HepG2 (cell line): Measurements from ENCODE around the gene SYNGR2. TPM values are rescaled to one million over a fixed set of nuclear protein-coding genes. Genes with fewer than 3 reads are reported as not detected.

Experiments used
- CC2D1A ChIP-seq: sonication (generic); formaldehyde crosslinking; IDR thresholded peaks from 2 replicates; pipeline ENCODE4 v1.8.1; 2023; ENCODE audit warnings: mild to moderate bottlenecking, missing genetic modification reagents
- CENPT ChIP-seq: sonication (generic); formaldehyde crosslinking; IDR thresholded peaks from 2 replicates; pipeline ENCODE4 v1.8.0; 2022; ENCODE audit warnings: low read depth, mild to moderate bottlenecking, moderate library complexity, missing genetic modification reagents
- DMAP1 ChIP-seq: IDR thresholded peaks from 2 replicates; pipeline ENCODE4 v1.6.1; 2016
- HNF4G ChIP-seq, 2 experiments: sonication (generic) in 1 of 2; formaldehyde crosslinking in 1 of 2; IDR thresholded peaks; 2 replicates each; pipeline versions ENCODE4 v1.4.0 to v1.6.1; 2011 to 2020; ENCODE audit warnings: borderline replicate concordance in 2 of 2, low read depth in 2 of 2, mild to moderate bottlenecking in 2 of 2, low read length in 1 of 2, missing genetic modification reagents in 1 of 2, moderate library complexity in 1 of 2
- KLF6 ChIP-seq: IDR thresholded peaks from 2 replicates; pipeline ENCODE4 v1.8.0; 2016; ENCODE audit warnings: missing biosample characterization, missing genetic modification reagents
- LCORL ChIP-seq, 2 experiments: fragments of 450-650 bp in 1 of 2; sonication (generic) in 1 of 2; formaldehyde crosslinking in 1 of 2; IDR thresholded peaks; 2 replicates each; pipeline versions ENCODE4 v1.5.0 to v1.6.1; 2017 to 2020; ENCODE audit warnings: antibody characterized with exemption in 1 of 2, missing genetic modification reagents in 1 of 2
- MXD4 ChIP-seq: IDR thresholded peaks from 2 replicates; pipeline ENCODE4 v1.6.1; 2016; ENCODE audit warnings: mild to moderate bottlenecking, missing biosample characterization, missing genetic modification reagents
- MZF1 ChIP-seq: sonication (generic); formaldehyde crosslinking; IDR thresholded peaks from 2 replicates; pipeline ENCODE4 v1.8.1; 2023; ENCODE audit warnings: mild to moderate bottlenecking, missing genetic modification reagents, borderline replicate concordance
- NFATC3 ChIP-seq: sonication (generic); formaldehyde crosslinking; IDR thresholded peaks from 2 replicates; pipeline ENCODE4 v1.5.1; 2020; ENCODE audit warnings: mild to moderate bottlenecking, missing genetic modification reagents
- SAFB2 ChIP-seq: sonication (generic); formaldehyde crosslinking; IDR thresholded peaks from 2 replicates; pipeline ENCODE4 v1.5.1; 2020; ENCODE audit warnings: missing genetic modification reagents, low read depth, mild to moderate bottlenecking, borderline replicate concordance
- SMAD9 ChIP-seq: sonication (generic); formaldehyde crosslinking; IDR thresholded peaks from 2 replicates; pipeline ENCODE4 v1.5.1; 2020; ENCODE audit warnings: mild to moderate bottlenecking, missing genetic modification reagents
- TMF1 ChIP-seq: sonication (generic); formaldehyde crosslinking; IDR thresholded peaks from 2 replicates; pipeline ENCODE4 v1.8.1; 2022; ENCODE audit warnings: low read depth, missing genetic modification reagents
- TSC22D2 ChIP-seq: sonication (generic); formaldehyde crosslinking; IDR thresholded peaks from 2 replicates; pipeline ENCODE4 v1.5.1; 2020; ENCODE audit warnings: missing genetic modification reagents, mild to moderate bottlenecking, borderline replicate concordance
- U2AF2 ChIP-seq: fragments of 200-400 bp; formaldehyde crosslinking; IDR thresholded peaks from 2 replicates; pipeline ENCODE4 v1.6.1; 2017; ENCODE audit warnings: low read depth, mild to moderate bottlenecking, low read length
- ZBTB21 ChIP-seq: sonication (generic); formaldehyde crosslinking; IDR thresholded peaks from 2 replicates; pipeline ENCODE4 v1.4.0; 2020; ENCODE audit warnings: missing genetic modification reagents
- ZNF138 ChIP-seq: sonication (generic); formaldehyde crosslinking; IDR thresholded peaks from 2 replicates; pipeline ENCODE4 v1.5.0; 2020; ENCODE audit warnings: mild to moderate bottlenecking, low read depth, missing genetic modification reagents
- ZNF331 ChIP-seq: sonication (generic); formaldehyde crosslinking; IDR thresholded peaks from 2 replicates; pipeline ENCODE4 v1.4.0; 2020; ENCODE audit warnings: missing genetic modification reagents
- polyA plus RNA-seq, 8 experiments: library from polyadenylated mRNA; depleted of rRNA in 3 of 8; stranded (reverse) in 7 of 8; unstranded in 1 of 8; fragments of >200 nt; fragmentation: Illumina TruSeq in 4 of 8; extraction: Trizol in 4 of 8; gene quantifications; 2 replicates each; pipeline versions ENCODE4 v1.2.1 to v1.2.3, GENCODE V29; 2011 to 2016; ENCODE audit warnings: low read depth in 4 of 8, missing spikeins in 1 of 8, mixed read lengths in 1 of 8; ENCODE audit not compliant: insufficient read depth in 1 of 8
- total RNA-seq, 5 experiments: library from RNA; depleted of rRNA; stranded (reverse); fragments of >200 nt; fragmentation: Illumina TruSeq; extraction: Trizol; gene quantifications; 2 replicates each; pipeline ENCODE4 v1.2.3, GENCODE V29; 2016; ENCODE audit warnings: low read depth in 1 of 5
- TF ChIP-seq, protein P1 (sequence below): sonication (generic); formaldehyde crosslinking; IDR thresholded peaks from 2 replicates; pipeline ENCODE4 v1.4.0; 2020; ENCODE audit warnings: missing genetic modification reagents
- TF ChIP-seq, protein P2 (sequence below): sonication (generic); formaldehyde crosslinking; IDR thresholded peaks from 2 replicates; pipeline ENCODE4 v1.5.0; 2020; ENCODE audit warnings: mild to moderate bottlenecking, missing genetic modification reagents
- TF ChIP-seq, protein P3 (sequence below), 2 experiments: fragments of 450-650 bp in 1 of 2; sonication (generic) in 1 of 2; formaldehyde crosslinking; IDR thresholded peaks; 2 replicates each; pipeline versions ENCODE4 v1.5.0 to v1.8.0; 2020 to 2022; ENCODE audit warnings: mild to moderate bottlenecking in 1 of 2, missing genetic modification reagents in 1 of 2
- TF ChIP-seq, protein P4 (sequence below): sonication (generic); formaldehyde crosslinking; IDR thresholded peaks from 2 replicates; pipeline ENCODE4 v1.5.0; 2020; ENCODE audit warnings: mild to moderate bottlenecking, missing genetic modification reagents, moderate library complexity

The SYNGR2 gene
- total and polyA plus RNA-seq, 2 of the 13 experiments (the other 11 are each of a cell fraction or from before 2014, with no cell fraction given) = 46.7 to 170 TPM

DNA sequence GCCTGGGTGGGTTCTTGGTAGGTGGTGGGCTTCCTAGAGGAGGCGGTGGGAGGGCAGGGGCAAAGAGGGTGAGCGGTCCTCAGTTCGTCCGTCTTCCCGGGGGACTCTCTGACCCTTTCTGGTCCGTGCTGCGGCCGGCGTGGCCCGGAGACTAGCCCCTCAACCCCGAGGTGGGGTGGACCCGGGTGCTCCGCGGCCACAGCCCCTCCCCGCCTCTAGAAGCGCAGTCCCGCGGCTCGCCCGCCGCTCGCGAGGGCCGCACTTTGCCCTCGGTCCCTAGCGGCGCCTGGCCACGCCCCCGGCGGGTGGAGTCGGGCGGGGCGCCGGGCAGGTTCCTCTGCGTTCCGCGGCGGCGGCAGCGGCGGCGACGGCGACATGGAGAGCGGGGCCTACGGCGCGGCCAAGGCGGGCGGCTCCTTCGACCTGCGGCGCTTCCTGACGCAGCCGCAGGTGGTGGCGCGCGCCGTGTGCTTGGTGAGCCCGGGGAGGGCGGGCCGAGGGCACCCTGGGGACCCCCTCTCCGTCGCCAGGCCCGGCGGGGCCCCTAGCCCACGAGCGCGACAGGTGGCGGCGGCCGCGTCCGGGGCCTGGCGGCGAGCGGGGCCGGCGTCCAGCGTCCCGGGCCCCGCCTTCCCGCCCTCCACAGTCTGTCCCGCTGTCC, at the start of gene SYNGR2 (continued):
- TF ChIP-seq HNF4G (IDR thresholded peaks at IDR 0.05; ENCODE audit: borderline replicate concordance, low read depth, low read length) (peak; percentile 56; the same call in 1 of the 2 replicates), HNF4G (CRISPR knock-in tag; IDR thresholded peaks at IDR 0.05; ENCODE audit: borderline replicate concordance, low read depth) (peak; percentile 83; the same call in 1 of the 2 replicates), ZBTB21 (CRISPR knock-in tag) (no peak), KLF6 (peak; percentile 82), SAFB2 (CRISPR knock-in tag) (peak; percentile 73), U2AF2 (no peak), MXD4 (peak; percentile 85), SMAD9 (CRISPR knock-in tag) (no peak), CC2D1A (CRISPR knock-in tag) (no peak), CENPT (CRISPR knock-in tag) (peak; percentile 83; the same call in 1 of the 2 replicates), TSC22D2 (peak; percentile 87; the same call in 1 of the 2 replicates), LCORL (IDR thresholded peaks at IDR 0.05) (no peak), LCORL (CRISPR knock-in tag; IDR thresholded peaks at IDR 0.05) (peak; percentile 48; the same call in 1 of the 2 replicates), ZNF331 (CRISPR knock-in tag) (peak; percentile 45; the same call in 1 of the 2 replicates), TMF1 (CRISPR knock-in tag) (no peak), DMAP1 (CRISPR knock-in tag) (peak; percentile 58), MZF1 (CRISPR knock-in tag) (no peak), ZNF138 (CRISPR knock-in tag) (no peak), NFATC3 (CRISPR knock-in tag) (no peak)
- TF ChIP-seq, protein P1, sequence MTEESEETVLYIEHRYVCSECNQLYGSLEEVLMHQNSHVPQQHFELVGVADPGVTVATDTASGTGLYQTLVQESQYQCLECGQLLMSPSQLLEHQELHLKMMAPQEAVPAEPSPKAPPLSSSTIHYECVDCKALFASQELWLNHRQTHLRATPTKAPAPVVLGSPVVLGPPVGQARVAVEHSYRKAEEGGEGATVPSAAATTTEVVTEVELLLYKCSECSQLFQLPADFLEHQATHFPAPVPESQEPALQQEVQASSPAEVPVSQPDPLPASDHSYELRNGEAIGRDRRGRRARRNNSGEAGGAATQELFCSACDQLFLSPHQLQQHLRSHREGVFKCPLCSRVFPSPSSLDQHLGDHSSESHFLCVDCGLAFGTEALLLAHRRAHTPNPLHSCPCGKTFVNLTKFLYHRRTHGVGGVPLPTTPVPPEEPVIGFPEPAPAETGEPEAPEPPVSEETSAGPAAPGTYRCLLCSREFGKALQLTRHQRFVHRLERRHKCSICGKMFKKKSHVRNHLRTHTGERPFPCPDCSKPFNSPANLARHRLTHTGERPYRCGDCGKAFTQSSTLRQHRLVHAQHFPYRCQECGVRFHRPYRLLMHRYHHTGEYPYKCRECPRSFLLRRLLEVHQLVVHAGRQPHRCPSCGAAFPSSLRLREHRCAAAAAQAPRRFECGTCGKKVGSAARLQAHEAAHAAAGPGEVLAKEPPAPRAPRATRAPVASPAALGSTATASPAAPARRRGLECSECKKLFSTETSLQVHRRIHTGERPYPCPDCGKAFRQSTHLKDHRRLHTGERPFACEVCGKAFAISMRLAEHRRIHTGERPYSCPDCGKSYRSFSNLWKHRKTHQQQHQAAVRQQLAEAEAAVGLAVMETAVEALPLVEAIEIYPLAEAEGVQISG (CRISPR knock-in tag) = peak; percentile 88
- TF ChIP-seq, protein P2, sequence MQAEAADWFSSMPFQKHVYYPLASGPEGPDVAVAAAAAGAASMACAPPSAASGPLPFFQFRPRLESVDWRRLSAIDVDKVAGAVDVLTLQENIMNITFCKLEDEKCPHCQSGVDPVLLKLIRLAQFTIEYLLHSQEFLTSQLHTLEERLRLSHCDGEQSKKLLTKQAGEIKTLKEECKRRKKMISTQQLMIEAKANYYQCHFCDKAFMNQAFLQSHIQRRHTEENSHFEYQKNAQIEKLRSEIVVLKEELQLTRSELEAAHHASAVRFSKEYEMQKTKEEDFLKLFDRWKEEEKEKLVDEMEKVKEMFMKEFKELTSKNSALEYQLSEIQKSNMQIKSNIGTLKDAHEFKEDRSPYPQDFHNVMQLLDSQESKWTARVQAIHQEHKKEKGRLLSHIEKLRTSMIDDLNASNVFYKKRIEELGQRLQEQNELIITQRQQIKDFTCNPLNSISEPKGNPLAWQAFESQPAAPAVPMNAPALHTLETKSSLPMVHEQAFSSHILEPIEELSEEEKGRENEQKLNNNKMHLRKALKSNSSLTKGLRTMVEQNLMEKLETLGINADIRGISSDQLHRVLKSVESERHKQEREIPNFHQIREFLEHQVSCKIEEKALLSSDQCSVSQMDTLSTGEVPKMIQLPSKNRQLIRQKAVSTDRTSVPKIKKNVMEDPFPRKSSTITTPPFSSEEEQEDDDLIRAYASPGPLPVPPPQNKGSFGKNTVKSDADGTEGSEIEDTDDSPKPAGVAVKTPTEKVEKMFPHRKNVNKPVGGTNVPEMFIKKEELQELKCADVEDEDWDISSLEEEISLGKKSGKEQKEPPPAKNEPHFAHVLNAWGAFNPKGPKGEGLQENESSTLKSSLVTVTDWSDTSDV (CRISPR knock-in tag) = no peak
- TF ChIP-seq, protein P3, sequence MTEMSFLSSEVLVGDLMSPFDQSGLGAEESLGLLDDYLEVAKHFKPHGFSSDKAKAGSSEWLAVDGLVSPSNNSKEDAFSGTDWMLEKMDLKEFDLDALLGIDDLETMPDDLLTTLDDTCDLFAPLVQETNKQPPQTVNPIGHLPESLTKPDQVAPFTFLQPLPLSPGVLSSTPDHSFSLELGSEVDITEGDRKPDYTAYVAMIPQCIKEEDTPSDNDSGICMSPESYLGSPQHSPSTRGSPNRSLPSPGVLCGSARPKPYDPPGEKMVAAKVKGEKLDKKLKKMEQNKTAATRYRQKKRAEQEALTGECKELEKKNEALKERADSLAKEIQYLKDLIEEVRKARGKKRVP (CRISPR knock-in tag; IDR thresholded peaks at IDR 0.05) = peak in 1 of 2 experiments; percentile 31; a peak in 1 of 4 replicates
- TF ChIP-seq, protein P4, sequence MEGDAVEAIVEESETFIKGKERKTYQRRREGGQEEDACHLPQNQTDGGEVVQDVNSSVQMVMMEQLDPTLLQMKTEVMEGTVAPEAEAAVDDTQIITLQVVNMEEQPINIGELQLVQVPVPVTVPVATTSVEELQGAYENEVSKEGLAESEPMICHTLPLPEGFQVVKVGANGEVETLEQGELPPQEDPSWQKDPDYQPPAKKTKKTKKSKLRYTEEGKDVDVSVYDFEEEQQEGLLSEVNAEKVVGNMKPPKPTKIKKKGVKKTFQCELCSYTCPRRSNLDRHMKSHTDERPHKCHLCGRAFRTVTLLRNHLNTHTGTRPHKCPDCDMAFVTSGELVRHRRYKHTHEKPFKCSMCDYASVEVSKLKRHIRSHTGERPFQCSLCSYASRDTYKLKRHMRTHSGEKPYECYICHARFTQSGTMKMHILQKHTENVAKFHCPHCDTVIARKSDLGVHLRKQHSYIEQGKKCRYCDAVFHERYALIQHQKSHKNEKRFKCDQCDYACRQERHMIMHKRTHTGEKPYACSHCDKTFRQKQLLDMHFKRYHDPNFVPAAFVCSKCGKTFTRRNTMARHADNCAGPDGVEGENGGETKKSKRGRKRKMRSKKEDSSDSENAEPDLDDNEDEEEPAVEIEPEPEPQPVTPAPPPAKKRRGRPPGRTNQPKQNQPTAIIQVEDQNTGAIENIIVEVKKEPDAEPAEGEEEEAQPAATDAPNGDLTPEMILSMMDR = peak; percentile 32; the same call in 1 of the 2 replicates
